Endodermal cell (in vitro differentiated cells): ENCODE measurements around the gene ANKMY1. TPM values are rescaled to one million over a fixed set of nuclear protein-coding genes. Genes with fewer than 3 reads are reported as not detected.

Experiments
- DNase-seq: peaks from one replicate; pipeline ENCODE4 v3.0.0-alpha.2; 2017
- H3K27ac ChIP-seq: 2 replicates; pipeline ENCODE4 v1.5.1; 2013; ENCODE audit warnings: mild to moderate bottlenecking, low read depth, low read length, moderate library complexity
- H3K27me3 ChIP-seq: 2 replicates; pipeline ENCODE4 v1.6.1; 2013; ENCODE audit warnings: mild to moderate bottlenecking, low read length, moderate library complexity; ENCODE audit not compliant: insufficient read depth, control insufficient read depth, poor library complexity, severe bottlenecking
- H3K36me3 ChIP-seq: 2 replicates; pipeline ENCODE4 v1.7.0; 2013; ENCODE audit warnings: mild to moderate bottlenecking, low read length, moderate library complexity; ENCODE audit not compliant: control insufficient read depth, insufficient read depth
- H3K4me1 ChIP-seq: one replicate; pipeline ENCODE4 v1.7.0; 2013; ENCODE audit warnings: low read length; ENCODE audit not compliant: control insufficient read depth, insufficient read depth
- H3K4me3 ChIP-seq: 2 replicates; pipeline ENCODE4 v1.5.1; 2013; ENCODE audit warnings: mild to moderate bottlenecking, low read length, moderate library complexity
- H3K9ac ChIP-seq: 2 replicates; pipeline ENCODE4 v1.6.1; 2013; ENCODE audit warnings: mild to moderate bottlenecking, low read length, moderate library complexity; ENCODE audit not compliant: poor library complexity, severe bottlenecking; ENCODE audit errors: extremely low read depth
- H3K9me3 ChIP-seq: 2 replicates; pipeline ENCODE4 v1.6.1; 2013; ENCODE audit warnings: mild to moderate bottlenecking, low read length, moderate library complexity; ENCODE audit not compliant: control insufficient read depth
- H3K27ac Mint-ChIP-seq: 2 replicates; pipeline ENCODE4 v1.8.0; 2020; ENCODE audit warnings: mixed read lengths
- H3K27me3 Mint-ChIP-seq: 2 replicates; pipeline ENCODE4 v1.8.0; 2021; ENCODE audit warnings: mild to moderate bottlenecking, mixed read lengths; ENCODE audit not compliant: insufficient read depth
- H3K36me3 Mint-ChIP-seq: 2 replicates; pipeline ENCODE4 v1.8.0; 2020; ENCODE audit warnings: low read depth, mixed read lengths
- H3K4me1 Mint-ChIP-seq: 2 replicates; pipeline ENCODE4 v1.8.0; 2020; ENCODE audit warnings: mixed read lengths
- H3K4me3 Mint-ChIP-seq: 2 replicates; pipeline ENCODE4 v1.8.0; 2020; ENCODE audit warnings: mild to moderate bottlenecking, moderate library complexity, mixed read lengths
- H3K9me3 Mint-ChIP-seq: 2 replicates; pipeline ENCODE4 v1.8.0; 2020; ENCODE audit warnings: mild to moderate bottlenecking, mixed read lengths
- CTCF ChIP-seq: fragments of 200-600 bp; sonication (generic); conservative IDR thresholded peaks from 2 replicates; pipeline ENCODE4 v1.5.0; 2021; ENCODE audit warnings: antibody characterized with exemption, mild to moderate bottlenecking
- WGBS, 2 experiments: methylation state at CpG; one replicate each; pipeline versions ENCODE4 v1.1.5 to v1.1.7; 2013; ENCODE audit warnings: missing lambda C conversion rate in 2 of 2, mixed read lengths in 1 of 2; ENCODE audit not compliant: insufficient coverage in 1 of 2, insufficient read length in 1 of 2; 5-methylcytosine and 5-hydroxymethylcytosine counted together
- total RNA-seq, 2 donors: library from RNA; stranded (reverse); fragmentation: NEBNext Ultra II Directional in 1 of 2; extraction: Animal tissue kit (Norgen Biotek cat#: 25700) in 1 of 2; gene quantifications; 2 replicates in 1 of 2; 3 replicates in 1 of 2; pipeline ENCODE4 v1.2.1, GENCODE V29; 2021

ANKMY1 gene
- total RNA-seq, 2 donors from 2014 or later = 7.4 to 13.3 TPM

GRCh38 chr2:240453461-240454105, 104.2 kb downstream of the ANKMY1 start:
- no peak for TF ChIP-seq CTCF
- Mint-ChIP-seq H3K36me3 (no peaks in the 10 kb centered on the region), H3K4me1 (peaks cover 22% of the 10 kb centered on the region), H3K27ac (no peak overlapping the region), H3K27me3 (peaks cover 33% of the 10 kb centered on the region), H3K9me3 (no peaks in the 10 kb centered on the region), H3K4me3 (peak overlapping the region; percentile 63)
- H3K27me3 ChIP-seq = peaks cover 15% of the 10 kb centered on the region
- no peaks in the 10 kb centered on the region for H3K9me3 ChIP-seq
- peaks cover 10% of the 10 kb centered on the region for H3K4me1 ChIP-seq
- no peak overlapping the region for H3K9ac ChIP-seq
- peak overlapping the region; percentile 56 for H3K4me3 ChIP-seq
- WGBS, 2 experiments = 0 to 3% methylated on average over 23 to 72 of the region's 81 CpGs
- DNase-seq = no peak
- no peaks in the 10 kb centered on the region for H3K36me3 ChIP-seq
- no peak overlapping the region for H3K27ac ChIP-seq

GRCh38 chr2:240452462-240453256, 105.1 kb downstream of the ANKMY1 start:
- H3K27me3 Mint-ChIP-seq = peaks cover 33% of the 10 kb centered on the region
- H3K27ac Mint-ChIP-seq = no peak overlapping the region
- H3K36me3 Mint-ChIP-seq = no peaks in the 10 kb centered on the region
- H3K27ac ChIP-seq = peak overlapping the region; percentile 44
- H3K9ac ChIP-seq = no peak overlapping the region
- H3K9me3 Mint-ChIP-seq = no peaks in the 10 kb centered on the region
- H3K4me3 Mint-ChIP-seq = peak overlapping the region; percentile 52
- peaks cover 10% of the 10 kb centered on the region for H3K4me1 ChIP-seq
- H3K27me3 ChIP-seq = peaks cover 15% of the 10 kb centered on the region
- H3K4me3 ChIP-seq = peak overlapping the region; percentile 72
- TF ChIP-seq CTCF = no peak
- peaks cover 17% of the 10 kb centered on the region for H3K4me1 Mint-ChIP-seq
- H3K9me3 ChIP-seq = no peaks in the 10 kb centered on the region
- 0% methylated on average over 31 to 101 of the region's 103 CpGs for WGBS, 2 experiments
- DNase-seq = peak; percentile 89
- H3K36me3 ChIP-seq = no peaks in the 10 kb centered on the region

- H3K27ac ChIP-seq = no peak overlapping the region
- no peak for TF ChIP-seq CTCF
- no peaks in the 10 kb centered on the region for H3K9me3 Mint-ChIP-seq
- H3K4me1 Mint-ChIP-seq = peaks cover 17% of the 10 kb centered on the region
- H3K4me3 ChIP-seq = peak overlapping the region; percentile 72
- peak overlapping the region; percentile 52 for H3K4me3 Mint-ChIP-seq
- 72 to 89% methylated on average over 5 to 20 of the region's 20 CpGs for WGBS, 2 experiments
- DNase-seq = no peak
- H3K4me1 ChIP-seq = peaks cover 3% of the 10 kb centered on the region
- H3K36me3 Mint-ChIP-seq = no peaks in the 10 kb centered on the region
- no peak overlapping the region for H3K9ac ChIP-seq
- peaks cover 33% of the 10 kb centered on the region for H3K27me3 Mint-ChIP-seq
- no peaks in the 10 kb centered on the region for H3K9me3 ChIP-seq
- no peaks in the 10 kb centered on the region for H3K36me3 ChIP-seq
- H3K27ac Mint-ChIP-seq = no peak overlapping the region
- H3K27me3 ChIP-seq = peaks cover 15% of the 10 kb centered on the region
Observed at GRCh38 chr2:240451791-240452461, 105.9 kb downstream of the ANKMY1 start.
